OCI-LY3 (cell line): Measurements from ENCODE around the gene BCL7A.

ENCODE experiments used
- H2AFZ ChIP-seq: fragments of 200-600, 300-600 bp; shearing (Covaris generic); 2 replicates; pipeline ENCODE4 v1.6.0; 2014; ENCODE audit warnings: antibody characterized with exemption, low read depth, low read length
- H3K27ac ChIP-seq: fragments of 200-600, 300-600 bp; sonication (generic); 2 replicates; pipeline ENCODE4 v1.5.1; 2014; ENCODE audit warnings: mild to moderate bottlenecking, low read length, moderate library complexity, mixed read lengths
- H3K27me3 ChIP-seq: fragments of 200-600, 300-600 bp; sonication (generic); 2 replicates; pipeline ENCODE4 v1.6.1; 2014; ENCODE audit warnings: low read depth, low read length, mixed read lengths
- H3K36me3 ChIP-seq: fragments of 200-600, 300-600 bp; sonication (generic); replicated peaks from 2 replicates; pipeline ENCODE3; 2014; ENCODE audit warnings: low read depth, low read length, mixed read lengths
- H3K4me1 ChIP-seq: fragments of 300-600, 200-600 bp; sonication (generic); 2 replicates; pipeline ENCODE4 v1.6.1; 2014; ENCODE audit warnings: low read length, mixed read lengths
- H3K4me2 ChIP-seq: fragments of 200-600, 300-600 bp; sonication (generic); 2 replicates; pipeline ENCODE4 v1.6.1; 2014; ENCODE audit warnings: low read length, mixed read lengths
- H3K4me3 ChIP-seq: fragments of 300-600, 200-600 bp; sonication (generic); 2 replicates; pipeline ENCODE4 v1.5.1; 2014; ENCODE audit warnings: antibody characterized with exemption, mild to moderate bottlenecking, low read length, moderate library complexity
- H3K79me2 ChIP-seq: fragments of 300-600, 200-600 bp; shearing (Covaris generic); 2 replicates; pipeline ENCODE4 v1.6.1; 2014; ENCODE audit warnings: mild to moderate bottlenecking, low read length, mixed read lengths
- H3K9ac ChIP-seq: fragments of 300-600, 200-600 bp; shearing (Covaris generic); 2 replicates; pipeline ENCODE4 v1.6.0; 2014; ENCODE audit warnings: mild to moderate bottlenecking, low read length, moderate library complexity
- H3K9me3 ChIP-seq: fragments of 200-600, 300-600 bp; shearing (Covaris generic); 2 replicates; pipeline ENCODE4 v1.6.1; 2014; ENCODE audit warnings: low read length, mixed read lengths; ENCODE audit not compliant: insufficient read depth
- H4K20me1 ChIP-seq: fragments of 200-600, 300-600 bp; sonication (generic); 2 replicates; pipeline ENCODE4 v1.6.1; 2016; ENCODE audit warnings: low read length, mixed read lengths; ENCODE audit not compliant: insufficient read depth
- CTCF ChIP-seq: fragments of 200-600, 300-600 bp; sonication (generic); IDR thresholded peaks from 2 replicates; pipeline ENCODE4 v1.5.1; 2014; ENCODE audit warnings: antibody characterized with exemption, low read length, low read depth
- EZH2phosphoT487 ChIP-seq: fragments of 200-600 bp; shearing (Covaris generic); IDR thresholded peaks from 2 replicates; pipeline ENCODE4 v1.6.1; 2018; ENCODE audit warnings: antibody characterized with exemption, mixed run types, low read depth

BCL7A gene

GRCh38 chr12:122028165-122028904 is 6.7 kb downstream of the BCL7A start:
- Histone ChIP-seq H3K79me2 (peaks cover 88% of the 10 kb centered on the region), H3K36me3 (peaks cover 18% of the 10 kb centered on the region), H3K27me3 (no peaks in the 10 kb centered on the region), H4K20me1 (peaks cover 52% of the 10 kb centered on the region), H3K27ac (peak overlapping the region; percentile 10), H3K9ac (peak overlapping the region; percentile 11), H3K4me2 (peak overlapping the region; percentile 86), H3K4me3 (peak overlapping the region; percentile 55), H3K4me1 (peaks cover 86% of the 10 kb centered on the region), H3K9me3 (no peaks in the 10 kb centered on the region), H2AFZ (no peak overlapping the region)
- TF ChIP-seq CTCF, result no peak
- TF ChIP-seq EZH2phosphoT487, result no peak

DNA sequence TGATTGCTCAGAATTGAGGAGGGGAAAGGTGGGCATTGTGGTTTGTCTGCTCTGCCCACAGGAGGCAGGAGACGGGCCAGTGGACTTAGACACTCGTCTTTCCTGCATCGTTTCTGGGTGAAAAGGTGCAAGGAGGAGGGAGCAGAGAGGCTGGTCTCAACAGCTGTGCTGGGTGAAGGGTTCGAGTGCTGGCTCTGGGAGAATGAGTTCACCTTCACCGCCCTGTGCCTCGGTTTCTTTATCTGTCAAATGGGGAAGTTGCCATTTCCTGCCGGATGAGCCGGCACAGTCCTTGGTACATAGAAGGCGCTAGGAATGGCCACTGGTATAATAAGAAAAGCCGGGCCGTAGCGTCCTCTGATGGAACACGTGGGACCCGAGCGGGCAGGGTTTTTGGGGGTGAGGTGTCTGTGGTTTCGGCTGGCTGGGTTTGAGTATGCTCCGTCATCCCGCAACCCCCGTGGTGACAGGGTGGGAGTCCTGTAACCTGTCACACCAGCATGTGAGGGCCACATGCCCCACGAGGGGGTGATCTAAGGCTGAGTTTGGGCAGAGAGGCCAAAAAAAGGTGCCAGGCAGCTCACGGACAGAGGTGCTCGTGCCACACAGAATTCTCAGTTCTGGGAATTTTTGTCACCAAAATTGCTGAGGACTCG is 7.3 kb downstream of the BCL7A start:
- H4K20me1 ChIP-seq, result peaks cover 52% of the 10 kb centered on the region
- peaks cover 24% of the 10 kb centered on the region for H3K36me3 ChIP-seq
- H3K9me3 ChIP-seq, result no peaks in the 10 kb centered on the region
- H3K27ac ChIP-seq, result peak overlapping the region; percentile 27
- H3K9ac ChIP-seq, result peak overlapping the region; percentile 11; the same call in 1 of the 2 replicates
- peaks cover 83% of the 10 kb centered on the region for H3K4me1 ChIP-seq
- no peak for TF ChIP-seq EZH2phosphoT487
- TF ChIP-seq CTCF, result peak; percentile 47
- peak overlapping the region; percentile 55 for H3K4me3 ChIP-seq
- peaks cover 87% of the 10 kb centered on the region for H3K79me2 ChIP-seq
- H3K27me3 ChIP-seq, result no peaks in the 10 kb centered on the region
- H3K4me2 ChIP-seq, result peak overlapping the region; percentile 86
- no peak overlapping the region for H2AFZ ChIP-seq

- peaks cover 26% of the 10 kb centered on the region for H3K36me3 ChIP-seq
- H3K4me2 ChIP-seq, result peak overlapping the region; percentile 86
- H3K9ac ChIP-seq, result peak overlapping the region; percentile 9; the same call in 1 of the 2 replicates
- H3K27me3 ChIP-seq, result no peaks in the 10 kb centered on the region
- peaks cover 83% of the 10 kb centered on the region for H3K79me2 ChIP-seq
- H2AFZ ChIP-seq, result no peak overlapping the region
- H4K20me1 ChIP-seq, result peaks cover 52% of the 10 kb centered on the region
- H3K9me3 ChIP-seq, result no peaks in the 10 kb centered on the region
- H3K4me3 ChIP-seq, result peak overlapping the region; percentile 55
- H3K4me1 ChIP-seq, result peaks cover 75% of the 10 kb centered on the region
- H3K27ac ChIP-seq, result peak overlapping the region; percentile 27
- TF ChIP-seq CTCF (no peak), EZH2phosphoT487 (no peak)
These were observed 8.1 kb downstream of the BCL7A start for GRCh38 chr12:122029620-122030423.
